Activated T-cell treated with anti-CD3 and anti-CD28 coated beads, Interleukin-2, amount 50 U/mL, for 4 hours (primary cell): ENCODE results near the gene TSPOAP1. TPM values are rescaled to one million over a fixed set of nuclear protein-coding genes. Genes with fewer than 3 reads are reported as not detected.
A peak's percentile ranks its signal among the peaks of the same experiment; 100 is the strongest.

Experiments used
- ATAC-seq, 2 donors: fragments of 200-7000 bp; cut with Tn5 transposase; one replicate each; pipeline ENCODE4 v1.10.0; 2021
- DNase-seq: peaks from one replicate; pipeline ENCODE4 v3.0.0-alpha.2; 2020
- H3K27me3 Mint-ChIP-seq: one replicate; pipeline ENCODE4 v1.8.0; 2021; ENCODE audit warnings: low read depth, mixed read lengths
- H3K36me3 Mint-ChIP-seq: one replicate; pipeline ENCODE4 v1.8.0; 2022; ENCODE audit warnings: mixed read lengths; ENCODE audit not compliant: insufficient read depth
- H3K4me1 Mint-ChIP-seq: one replicate; pipeline ENCODE4 v1.8.0; 2021; ENCODE audit warnings: low read depth, mixed read lengths
- H3K4me3 Mint-ChIP-seq: one replicate; pipeline ENCODE4 v1.8.0; 2021; ENCODE audit warnings: mild to moderate bottlenecking, moderate library complexity, mixed read lengths
- H3K9me3 Mint-ChIP-seq: one replicate; pipeline ENCODE4 v1.8.0; 2021; ENCODE audit warnings: mixed read lengths
- total RNA-seq, 3 donors: library from RNA; stranded (reverse); gene quantifications; one replicate each; pipeline ENCODE4 v1.2.1, GENCODE V29; 2021

The TSPOAP1 gene
- total RNA-seq, 3 donors from 2014 or later = 38.6 to 49.6 (median 43.2) TPM

DNA sequence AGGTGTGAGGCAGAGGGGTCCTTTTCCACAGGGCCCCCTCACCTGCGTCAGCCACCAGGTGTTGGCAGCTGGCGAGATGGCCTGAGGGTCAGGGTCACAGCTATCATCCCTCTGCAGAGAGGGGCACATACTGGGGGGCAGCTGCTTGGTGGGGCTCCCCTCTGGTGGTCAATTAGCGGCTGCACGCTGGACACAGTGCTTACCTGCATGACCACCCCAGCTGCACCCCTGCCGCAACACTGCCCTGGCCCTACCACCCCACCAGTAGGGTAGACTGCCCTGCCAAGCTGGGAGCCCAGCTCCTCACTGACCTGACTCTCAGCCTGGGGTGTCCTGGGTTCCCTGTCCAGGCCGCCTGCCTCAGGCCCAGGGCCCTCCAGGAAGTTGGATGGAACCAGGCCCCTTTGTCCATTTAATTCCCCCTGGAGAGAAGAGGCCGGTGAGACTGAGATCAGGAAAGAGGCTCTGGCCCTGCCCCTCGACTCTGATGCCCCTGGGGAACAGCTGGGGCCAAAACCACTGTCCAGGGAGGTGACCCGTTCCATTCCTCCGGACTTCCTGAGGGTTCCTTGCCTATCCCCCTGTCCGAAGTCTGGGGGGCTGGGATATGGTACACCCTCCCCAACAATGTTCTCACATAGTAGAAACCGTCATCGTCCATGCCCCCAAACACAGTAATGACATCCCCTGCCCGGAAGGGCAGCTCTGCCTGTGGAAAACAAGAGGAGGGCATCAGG is 23.7 kb downstream of the TSPOAP1 start:
- DNase-seq = no peak

GRCh38 chr17:58303971-58304749 is 24.4 kb downstream of the TSPOAP1 start:
- H3K9me3 Mint-ChIP-seq = no peaks in the 10 kb centered on the region
- H3K4me1 Mint-ChIP-seq = no peaks in the 10 kb centered on the region
- ATAC-seq (peak; percentile 71), DNase-seq (peak; percentile 57)
- peaks cover 9% of the 10 kb centered on the region for H3K36me3 Mint-ChIP-seq
- no peak overlapping the region for H3K4me3 Mint-ChIP-seq
- no peaks in the 10 kb centered on the region for H3K27me3 Mint-ChIP-seq

More for the DNA sequence above, 23.7 kb downstream of the TSPOAP1 start:
- Mint-ChIP-seq H3K9me3 (no peaks in the 10 kb centered on the region), H3K4me3 (no peak overlapping the region), H3K36me3 (peaks cover 9% of the 10 kb centered on the region), H3K27me3 (no peaks in the 10 kb centered on the region), H3K4me1 (no peaks in the 10 kb centered on the region)
- ATAC-seq = peak in 1 of 2 donors; percentile 5

GRCh38 chr17:58302919-58303585 is 25.5 kb downstream of the TSPOAP1 start:
- no peak for DNase-seq
- Mint-ChIP-seq H3K4me1 (no peaks in the 10 kb centered on the region), H3K4me3 (no peak overlapping the region), H3K36me3 (peaks cover 7% of the 10 kb centered on the region), H3K9me3 (no peaks in the 10 kb centered on the region), H3K27me3 (no peaks in the 10 kb centered on the region)
- ATAC-seq = no peak

DNA sequence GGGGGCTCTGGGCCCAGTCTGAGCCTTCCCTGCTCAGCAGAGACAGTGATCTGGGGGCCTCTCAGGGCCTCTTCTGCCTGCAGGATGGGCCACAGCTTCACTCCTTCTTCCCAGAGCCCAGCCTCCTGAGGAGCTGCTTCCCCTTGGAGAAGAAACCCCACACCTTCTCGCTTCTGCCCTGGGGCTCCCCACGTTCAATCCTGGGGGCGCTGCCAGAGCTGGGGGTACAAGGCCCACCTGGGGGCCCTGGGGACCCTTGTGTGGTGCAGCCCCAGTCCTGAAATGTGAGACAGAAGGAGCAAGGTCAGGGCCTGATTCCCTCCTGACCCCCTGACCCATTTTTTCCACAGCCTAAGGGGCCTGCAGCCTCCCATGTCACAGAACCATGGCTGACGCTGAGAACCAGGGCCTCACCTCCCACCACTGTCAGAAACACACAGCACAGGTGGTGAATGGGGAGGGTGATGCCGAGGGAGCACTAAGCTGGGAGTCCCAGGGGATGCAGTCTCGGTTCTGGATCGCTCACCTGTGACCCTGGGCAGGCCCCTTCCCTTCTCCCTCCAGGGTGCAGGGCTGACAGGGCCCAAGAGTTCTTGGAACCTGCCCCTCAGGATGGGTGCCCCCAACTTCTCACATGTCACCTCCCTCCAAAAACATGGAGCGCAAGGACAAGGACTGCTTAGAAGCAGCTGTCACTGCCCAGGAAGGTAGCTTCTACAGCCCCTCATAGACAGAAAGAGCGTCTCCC is 26.2 kb downstream of the TSPOAP1 start:
- DNase-seq (no peak), ATAC-seq (no peak)
- H3K4me3 Mint-ChIP-seq = no peak overlapping the region
- H3K4me1 Mint-ChIP-seq = no peaks in the 10 kb centered on the region
- peaks cover 5% of the 10 kb centered on the region for H3K36me3 Mint-ChIP-seq
- no peaks in the 10 kb centered on the region for H3K9me3 Mint-ChIP-seq
- no peaks in the 10 kb centered on the region for H3K27me3 Mint-ChIP-seq

DNA sequence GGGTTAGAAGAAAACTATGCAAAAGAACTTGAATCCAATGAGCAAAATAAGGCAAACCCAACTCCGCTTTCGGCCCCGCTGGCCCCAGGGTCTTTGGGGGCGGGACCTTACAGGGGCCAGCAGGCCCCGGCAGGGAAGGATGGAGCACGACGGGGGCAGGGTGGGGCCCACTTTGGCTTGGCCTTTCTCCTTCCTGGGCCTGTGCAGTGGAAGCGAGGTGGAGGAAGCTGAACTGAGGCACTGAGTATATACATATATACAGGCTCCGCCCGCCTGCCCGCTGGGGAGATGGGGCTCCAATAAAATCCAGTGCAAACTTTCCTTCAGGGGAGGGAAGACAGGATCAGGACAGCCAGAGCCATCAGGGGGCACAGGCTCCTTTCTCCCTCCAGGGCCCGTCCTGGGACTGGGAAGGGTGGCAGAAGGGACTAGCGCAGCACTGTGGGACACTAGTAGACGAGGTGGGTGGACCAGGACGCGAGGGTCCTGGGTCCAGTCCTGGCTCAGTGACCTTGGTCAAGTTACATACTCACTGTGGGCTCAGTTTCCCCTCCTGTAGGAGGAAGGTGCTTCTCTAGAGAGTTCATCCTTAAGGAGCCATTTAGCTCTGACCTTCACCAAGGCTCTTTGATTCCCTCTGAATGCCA is 27.0 kb downstream of the TSPOAP1 start:
- Mint-ChIP-seq H3K27me3 (no peaks in the 10 kb centered on the region), H3K9me3 (no peaks in the 10 kb centered on the region), H3K4me3 (no peak overlapping the region), H3K36me3 (no peaks in the 10 kb centered on the region), H3K4me1 (no peaks in the 10 kb centered on the region)
- ATAC-seq (no peak), DNase-seq (no peak)

GRCh38 chr17:58300336-58300735 is 28.3 kb downstream of the TSPOAP1 start:
- Mint-ChIP-seq H3K27me3 (no peaks in the 10 kb centered on the region), H3K4me3 (no peak overlapping the region), H3K4me1 (no peaks in the 10 kb centered on the region), H3K9me3 (no peaks in the 10 kb centered on the region), H3K36me3 (no peaks in the 10 kb centered on the region)
- ATAC-seq (no peak), DNase-seq (no peak)

DNA sequence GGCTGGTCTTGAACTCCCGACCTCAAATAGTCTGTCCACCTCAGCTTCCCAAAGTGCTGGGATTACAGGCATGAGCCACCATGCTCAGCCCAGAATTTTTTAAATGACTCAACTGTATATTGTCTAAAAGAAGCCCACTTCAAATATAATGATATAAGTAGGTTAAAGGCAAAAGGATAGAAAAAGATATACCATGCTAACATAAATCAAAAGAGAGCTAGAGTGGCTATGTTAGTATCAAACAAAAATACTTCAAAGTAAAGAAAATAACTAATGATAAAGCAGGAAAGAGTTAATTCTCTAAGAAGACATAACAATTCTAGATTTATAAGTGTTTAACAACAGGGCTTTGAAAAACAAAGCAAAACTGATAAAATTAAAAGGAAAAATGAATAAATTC is 34.6 kb downstream of the TSPOAP1 start:
- H3K4me3 Mint-ChIP-seq = no peak overlapping the region
- no peaks in the 10 kb centered on the region for H3K4me1 Mint-ChIP-seq
- H3K27me3 Mint-ChIP-seq = peaks cover 7% of the 10 kb centered on the region
- no peak for DNase-seq
- ATAC-seq = no peak
- no peaks in the 10 kb centered on the region for H3K36me3 Mint-ChIP-seq
- no peaks in the 10 kb centered on the region for H3K9me3 Mint-ChIP-seq

DNA sequence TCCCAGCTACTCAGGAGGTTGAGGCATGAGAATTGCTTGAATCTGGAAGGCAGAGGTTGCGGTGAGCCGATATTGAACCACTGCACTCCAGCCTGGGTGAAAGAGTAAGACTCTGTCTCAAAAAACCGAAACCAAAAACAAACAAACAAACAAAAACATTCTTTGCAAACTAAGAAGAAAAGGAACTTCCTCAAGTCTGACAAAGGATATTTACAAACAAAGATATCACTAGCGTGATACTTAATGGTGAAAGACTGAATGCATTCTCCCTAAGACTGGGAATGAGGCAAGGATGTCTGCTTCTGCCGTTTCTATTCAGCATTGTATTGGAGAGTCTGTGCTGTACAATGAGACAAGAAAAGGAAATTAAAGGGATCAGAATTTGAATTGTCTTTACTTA is 37.3 kb downstream of the TSPOAP1 start:
- H3K27me3 Mint-ChIP-seq = peaks cover 22% of the 10 kb centered on the region
- no peak for DNase-seq

GRCh38 chr17:58289869-58290268 is 38.7 kb downstream of the TSPOAP1 start:
- H3K27me3 Mint-ChIP-seq = peaks cover 27% of the 10 kb centered on the region
- DNase-seq (no peak), ATAC-seq (no peak)
- no peaks in the 10 kb centered on the region for H3K4me1 Mint-ChIP-seq
- H3K36me3 Mint-ChIP-seq = no peaks in the 10 kb centered on the region
- H3K4me3 Mint-ChIP-seq = no peak overlapping the region
- H3K9me3 Mint-ChIP-seq = no peaks in the 10 kb centered on the region

More for the DNA sequence above, 37.3 kb downstream of the TSPOAP1 start:
- no peaks in the 10 kb centered on the region for H3K36me3 Mint-ChIP-seq
- H3K4me3 Mint-ChIP-seq = no peak overlapping the region
- no peak for ATAC-seq
- H3K4me1 Mint-ChIP-seq = no peaks in the 10 kb centered on the region
- H3K9me3 Mint-ChIP-seq = no peaks in the 10 kb centered on the region

GRCh38 chr17:58285422-58285810 is 43.2 kb downstream of the TSPOAP1 start:
- Mint-ChIP-seq H3K4me3 (no peak overlapping the region), H3K36me3 (no peaks in the 10 kb centered on the region), H3K9me3 (no peaks in the 10 kb centered on the region), H3K4me1 (no peaks in the 10 kb centered on the region), H3K27me3 (peaks cover 26% of the 10 kb centered on the region)
- DNase-seq (no peak), ATAC-seq (no peak)

DNA sequence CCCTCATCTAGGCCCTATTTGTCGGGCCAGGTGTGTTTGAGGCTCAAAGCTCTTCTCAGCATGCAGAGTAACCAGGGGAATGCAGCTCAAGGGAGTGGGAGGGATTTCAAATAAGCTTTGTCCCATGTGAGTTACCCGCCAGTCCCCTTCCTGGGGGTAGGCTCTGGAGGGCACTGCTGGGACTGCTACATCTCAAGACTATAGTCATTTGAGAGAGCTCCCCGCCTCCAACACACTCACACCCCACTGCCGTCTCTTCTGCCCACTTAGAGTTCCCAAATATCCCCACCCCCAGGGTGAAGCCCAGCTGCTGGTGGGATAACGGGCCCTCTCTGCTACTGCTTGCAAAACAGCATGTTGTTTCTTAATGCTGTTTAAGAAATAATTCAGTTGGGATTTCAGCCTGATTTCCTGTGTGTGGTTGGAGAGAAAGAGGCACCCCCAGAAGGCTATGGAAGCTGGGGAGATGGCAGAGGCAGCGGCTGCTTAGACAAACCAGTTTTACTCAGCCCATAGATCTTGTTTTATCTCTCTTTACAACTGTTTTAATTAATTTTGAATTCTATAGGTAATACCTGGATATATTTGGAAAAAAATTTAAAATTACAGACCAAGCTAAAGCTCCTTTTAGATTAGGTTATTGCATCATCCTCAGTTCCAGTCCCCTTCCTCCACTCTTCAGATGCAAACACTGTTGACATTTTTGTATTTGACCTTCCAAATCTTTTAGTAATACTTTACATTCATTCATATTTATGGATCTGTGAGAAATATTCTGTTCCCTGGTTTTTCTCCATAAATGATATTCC is 43.8 kb downstream of the TSPOAP1 start:
- Mint-ChIP-seq H3K9me3 (no peaks in the 10 kb centered on the region), H3K4me3 (no peak overlapping the region), H3K36me3 (no peaks in the 10 kb centered on the region), H3K4me1 (no peaks in the 10 kb centered on the region), H3K27me3 (peaks cover 26% of the 10 kb centered on the region)
- DNase-seq (no peak), ATAC-seq (no peak)

- peaks cover 29% of the 10 kb centered on the region for H3K27me3 Mint-ChIP-seq
- ATAC-seq = no peak
- H3K4me3 Mint-ChIP-seq = no peak overlapping the region
- DNase-seq = no peak
- no peaks in the 10 kb centered on the region for H3K9me3 Mint-ChIP-seq
- H3K4me1 Mint-ChIP-seq = no peaks in the 10 kb centered on the region
- H3K36me3 Mint-ChIP-seq = no peaks in the 10 kb centered on the region
These were observed 44.7 kb downstream of the TSPOAP1 start for GRCh38 chr17:58283674-58284612.
